HTR-8/SVneo (cell line): ENCODE data around the gene REX1BD.
A peak's percentile ranks its signal among the peaks of the same experiment; 100 is the strongest.
"Not testable (repeated sequence)": the region's sequence is repeated elsewhere in the genome, so short reads cannot be mapped to it uniquely, and the experiment has no call there.

ENCODE experiments used
- DNase-seq: peaks from one replicate; pipeline ENCODE4 v3.0.0; 2011; ENCODE audit warnings: low spot score, mixed read lengths; ENCODE audit not compliant: insufficient read length
- FAIRE-seq: peaks from 2 replicates; lab custom pipeline; 2011; peaks lifted over from hg19 to GRCh38; lab: Jason Lieb, UNC

REX1BD gene

GRCh38 chr19:18588611-18589379 lies at the start of gene REX1BD:
REX1BD (plus strand) TSS chr19:18588798; CDS start chr19:18588802, 4 bp downstream.
- DNase-seq (peak; percentile 78), FAIRE-seq (peak; percentile 73)

- DNase-seq (no peak), FAIRE-seq (no peak)
Measured at GRCh38 chr19:18539372-18539771, 49.2 kb upstream of the REX1BD start.

GRCh38 chr19:18540200-18540599 lies 48.4 kb upstream of the REX1BD start:
- not testable (repeated sequence) for FAIRE-seq, DNase-seq

- FAIRE-seq (peak; percentile 23), DNase-seq (no peak)
Measured at GRCh38 chr19:18541258-18541991, 47.2 kb upstream of the REX1BD start.

- DNase-seq (no peak), FAIRE-seq (no peak)
Measured at GRCh38 chr19:18541992-18542940, 46.3 kb upstream of the REX1BD start.

- DNase-seq, result peak; percentile 96
- peak; percentile 57 for FAIRE-seq
Measured at GRCh38 chr19:18542941-18543813, 45.4 kb upstream of the REX1BD start, which contains the start of gene FKBP8. FKBP8 (minus strand) TSS chr19:18543573; CDS start chr19:18541970, 1,603 bp downstream.

- no peak for FAIRE-seq
- no peak for DNase-seq
Measured at GRCh38 chr19:18543814-18544475, 44.7 kb upstream of the REX1BD start.

- DNase-seq, result no peak
- FAIRE-seq, result no peak
Measured at GRCh38 chr19:18551631-18552030, 37.0 kb upstream of the REX1BD start.

- FAIRE-seq (peak; percentile 97), DNase-seq (peak; percentile 99)
Measured at GRCh38 chr19:18557411-18558201, 31.0 kb upstream of the REX1BD start, which contains the start of gene KXD1. KXD1 (plus strand) TSS chr19:18557870; CDS start chr19:18562057, 4,187 bp downstream.

GRCh38 chr19:18558202-18558555 lies 30.4 kb upstream of the REX1BD start:
- FAIRE-seq, result no peak
- DNase-seq, result no peak

- DNase-seq (no peak), FAIRE-seq (no peak)
Measured at GRCh38 chr19:18558604-18559003, 30.0 kb upstream of the REX1BD start.

- DNase-seq (no peak), FAIRE-seq (no peak)
Measured at GRCh38 chr19:18559685-18560084, 28.9 kb upstream of the REX1BD start.

- FAIRE-seq, result no peak
- no peak for DNase-seq
Measured at GRCh38 chr19:18562086-18562485, 26.5 kb upstream of the REX1BD start.

GRCh38 chr19:18566953-18567352 lies 21.6 kb upstream of the REX1BD start:
- DNase-seq, result no peak
- no peak for FAIRE-seq

GRCh38 chr19:18568367-18568766 lies 20.2 kb upstream of the REX1BD start:
- no peak for FAIRE-seq

GRCh38 chr19:18571564-18572344 lies 16.8 kb upstream of the REX1BD start, which contains the start of gene UBA52:
UBA52 (plus strand) TSS chr19:18571857; CDS start chr19:18573301, 1,444 bp downstream.
- FAIRE-seq (peak; percentile 97), DNase-seq (peak; percentile 94)

More at GRCh38 chr19:18568367-18568766, 20.2 kb upstream of the REX1BD start:
- DNase-seq, result no peak

- FAIRE-seq (no peak), DNase-seq (no peak)
Measured at GRCh38 chr19:18574691-18575291, 13.8 kb upstream of the REX1BD start.
